ENCODE data around the gene CTDSPL.

GRCh38 chr3:37993460-37993819, 131.8 kb downstream of the CTDSPL start:
- no peak for TF ChIP-seq PATZ1 (CRISPR knock-in tag; IDR thresholded peaks at IDR 0.05; ENCODE audit: borderline replicate concordance)
- TF ChIP-seq RARB (CRISPR knock-in tag; IDR thresholded peaks at IDR 0.05) = no peak
- no peak for TF ChIP-seq ZFP3 (CRISPR knock-in tag; IDR thresholded peaks at IDR 0.05)
- TF ChIP-seq ZNF8 (CRISPR knock-in tag; IDR thresholded peaks at IDR 0.05) = no peak

Data from SK-N-SH treated with all-trans-retinoic acid at 6 μM for 48 hours (cell line).